ENCODE measurements around the gene LDHAL6B. TPM values are rescaled to one million over a fixed set of nuclear protein-coding genes. Genes with fewer than 3 reads are reported as not detected.

Gene LDHAL6B
- total and polyA plus RNA-seq, 2 donors (not counting 1 experiment from before 2014, with no cell fraction given) = not detected

DNA sequence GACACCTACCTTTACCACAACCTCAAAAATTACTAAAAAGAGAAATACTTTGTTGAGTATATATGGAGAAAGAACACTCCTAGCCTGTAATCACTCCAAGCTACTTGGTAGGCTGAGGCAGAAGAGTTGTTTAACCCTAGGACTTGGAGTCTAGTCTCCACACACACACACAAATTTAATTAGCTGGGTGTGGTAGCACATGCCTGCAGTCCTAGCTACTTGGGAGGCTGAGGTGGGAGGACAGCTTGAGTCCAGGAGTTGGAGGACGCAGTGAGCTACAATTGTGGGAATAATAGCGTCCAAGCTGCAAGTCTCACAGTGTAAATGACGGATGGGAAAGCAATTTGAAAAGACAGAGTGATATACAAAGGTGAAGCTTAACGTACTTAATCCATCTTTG is 50.5 kb downstream of the LDHAL6B start:
- no peaks in the 10 kb centered on the region for H3K9me3 ChIP-seq (ENCODE audit: control insufficient read depth, insufficient read depth, low read depth, low read length)
- no peak overlapping the region for H2AFZ ChIP-seq (ENCODE audit: low read length)
- H3K27me3 ChIP-seq (ENCODE audit: control insufficient read depth, insufficient read depth, low read length) = no peaks in the 10 kb centered on the region
- no peak overlapping the region for H3K4me3 ChIP-seq (replicated peaks in 1 of 4; ENCODE audit: control extremely low read depth in 1 of 4, insufficient read depth in 1 of 4, low read depth in 3 of 4, low read length in 4 of 4)
- no peaks in the 10 kb centered on the region for H3K4me1 ChIP-seq (ENCODE audit: control insufficient read depth, extremely low read depth, insufficient read depth, low read length)
- H3K36me3 ChIP-seq (ENCODE audit: control insufficient read depth, insufficient read depth, low read length) = peaks cover 2% of the 10 kb centered on the region
- H3K4me2 ChIP-seq (ENCODE audit: extremely low read depth, insufficient read depth, low read length) = no peak overlapping the region
- no peak for TF ChIP-seq EZH2 (IDR thresholded peaks at IDR 0.05; ENCODE audit: low read length, missing control alignments)
- DNase-seq (ENCODE audit: low read depth in 2 of 2) = no peak
- H4K20me1 ChIP-seq (ENCODE audit: control insufficient read depth, extremely low read depth, insufficient read depth, low read length) = no peaks in the 10 kb centered on the region
- H3K9ac ChIP-seq (ENCODE audit: insufficient read depth, low read length) = no peak overlapping the region
- no peaks in the 10 kb centered on the region for H3K79me2 ChIP-seq (ENCODE audit: control insufficient read depth, insufficient read depth, low read length)
- no peak overlapping the region for H3K27ac ChIP-seq (ENCODE audit: insufficient read depth, low read length)

Other genes starting within 250 kb of the LDHAL6B start
- 12.6 and 19.3 TPM in 2 replicates for gene RNF111, start 219.2 kb upstream of the LDHAL6B start, total RNA-seq
- 19.2 and 20.9 TPM in 2 replicates for gene RNF111, start 219.2 kb upstream of the LDHAL6B start, polyA plus RNA-seq
- 1.5 and 19.3 TPM in 2 replicates for gene CCNB2, start 101.7 kb upstream of the LDHAL6B start, total RNA-seq
- 18.5 and 77.8 TPM in 2 replicates for gene CCNB2, start 101.7 kb upstream of the LDHAL6B start, polyA plus RNA-seq
- gene MYO1E, start 166.0 kb downstream of the LDHAL6B start, total RNA-seq = 26.5 and 27.6 TPM in 2 replicates
- gene MYO1E, start 166.0 kb downstream of the LDHAL6B start, polyA plus RNA-seq = 20.7 and 84.0 TPM in 2 replicates
- gene FAM81A, start 231.3 kb downstream of the LDHAL6B start, total RNA-seq = 0.26 and 0.33 TPM in 2 replicates
- 0.09 and 0.24 TPM in 2 replicates for gene FAM81A, start 231.3 kb downstream of the LDHAL6B start, polyA plus RNA-seq

All from fibroblast of lung (primary cell).